SK-N-MC (cell line): ENCODE data around the gene ZNF700.
"Not testable (repeated sequence)": the region's sequence is repeated elsewhere in the genome, so short reads cannot be mapped to it uniquely, and the experiment has no call there.

Experiments used
- EZH2 ChIP-seq: fragments of 200-600 bp; sonication (generic); IDR thresholded peaks from one replicate; pipeline ENCODE4 v1.6.1; 2017; ENCODE audit warnings: antibody characterized with exemption
- POLR2AphosphoS5 ChIP-seq: IDR thresholded peaks from 2 replicates; pipeline ENCODE4 v1.6.1; 2012; ENCODE audit warnings: mild to moderate bottlenecking, low read depth, low read length, borderline replicate concordance

DNA sequence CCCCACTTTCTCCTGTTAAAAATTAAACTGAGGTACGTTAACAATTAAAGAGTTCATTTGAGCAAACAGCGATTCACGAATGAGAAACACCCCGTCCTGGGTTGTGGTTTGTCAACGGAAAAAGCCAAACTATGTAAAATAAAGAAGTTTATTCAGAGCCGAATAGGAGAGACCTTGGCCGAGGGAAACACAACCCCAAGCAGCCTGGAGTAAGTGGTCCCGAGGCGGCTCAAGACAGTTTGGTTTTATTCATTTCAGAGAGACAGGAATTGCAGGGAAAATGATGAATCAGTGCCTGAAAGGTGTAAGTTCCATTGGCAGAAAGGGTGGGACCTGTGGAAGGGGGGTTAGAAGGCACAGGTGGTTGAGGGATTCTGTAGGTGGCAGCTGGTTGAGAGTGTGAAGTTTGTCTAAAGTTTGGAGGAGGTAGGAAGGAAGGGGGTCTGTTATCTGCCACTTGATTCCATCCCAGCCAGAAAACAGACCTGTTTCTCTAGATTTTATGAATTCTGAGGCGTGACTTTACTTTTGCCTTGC is 812 bp downstream of the ZNF700 start:
- not testable (repeated sequence) for TF ChIP-seq EZH2, POLR2AphosphoS5
